Measurements from ENCODE around the gene C21orf91. TPM values are rescaled to one million over a fixed set of nuclear protein-coding genes. Genes with fewer than 3 reads are reported as not detected.

The C21orf91 gene
- polyA plus RNA-seq, 1 donor, result 29.4 TPM

DNA sequence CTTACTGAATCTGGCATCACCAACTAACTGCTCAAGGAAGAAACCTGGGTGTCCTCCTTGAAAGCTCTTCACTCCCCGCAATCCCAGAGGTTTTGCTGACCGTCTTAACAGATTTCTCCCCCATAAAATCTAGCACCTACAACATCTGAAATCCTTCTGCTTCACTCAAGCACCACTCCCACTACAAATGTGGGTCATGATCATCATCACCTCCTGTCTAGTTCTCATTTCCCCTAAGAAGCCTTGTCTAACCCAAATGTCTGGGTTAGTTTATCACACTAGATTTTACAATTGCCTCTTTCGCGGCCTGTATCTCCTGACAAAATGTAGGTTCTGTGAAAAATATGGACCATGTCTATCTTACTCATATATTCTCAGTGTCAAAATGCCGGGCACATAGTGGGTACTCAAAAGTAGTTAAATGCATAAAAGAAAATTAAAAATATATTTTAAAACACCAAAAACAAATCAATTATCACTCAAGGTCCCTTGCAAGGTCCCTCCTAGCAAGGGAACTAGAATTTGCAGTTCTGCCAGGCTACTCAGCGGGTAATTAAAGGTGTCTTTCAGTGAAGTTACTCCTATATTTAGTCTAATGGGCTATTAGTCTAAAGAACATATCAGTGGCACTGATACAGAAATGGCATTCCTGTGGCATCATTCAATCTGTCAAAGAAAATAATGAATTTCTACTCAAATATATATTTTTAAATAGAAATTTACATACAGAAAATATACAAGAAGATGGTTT lies 19.6 kb downstream of the C21orf91 start:
- DNase-seq, result no peak

GRCh38 chr21:17798796-17799195 lies 20.4 kb downstream of the C21orf91 start:
- no peak for DNase-seq

- no peak for DNase-seq
Measured at GRCh38 chr21:17797967-17798366, 21.2 kb downstream of the C21orf91 start.

GRCh38 chr21:17796503-17796902 lies 22.7 kb downstream of the C21orf91 start:
- DNase-seq, result no peak

- no peak for DNase-seq
Measured at GRCh38 chr21:17796037-17796403, 23.1 kb downstream of the C21orf91 start.

DNA sequence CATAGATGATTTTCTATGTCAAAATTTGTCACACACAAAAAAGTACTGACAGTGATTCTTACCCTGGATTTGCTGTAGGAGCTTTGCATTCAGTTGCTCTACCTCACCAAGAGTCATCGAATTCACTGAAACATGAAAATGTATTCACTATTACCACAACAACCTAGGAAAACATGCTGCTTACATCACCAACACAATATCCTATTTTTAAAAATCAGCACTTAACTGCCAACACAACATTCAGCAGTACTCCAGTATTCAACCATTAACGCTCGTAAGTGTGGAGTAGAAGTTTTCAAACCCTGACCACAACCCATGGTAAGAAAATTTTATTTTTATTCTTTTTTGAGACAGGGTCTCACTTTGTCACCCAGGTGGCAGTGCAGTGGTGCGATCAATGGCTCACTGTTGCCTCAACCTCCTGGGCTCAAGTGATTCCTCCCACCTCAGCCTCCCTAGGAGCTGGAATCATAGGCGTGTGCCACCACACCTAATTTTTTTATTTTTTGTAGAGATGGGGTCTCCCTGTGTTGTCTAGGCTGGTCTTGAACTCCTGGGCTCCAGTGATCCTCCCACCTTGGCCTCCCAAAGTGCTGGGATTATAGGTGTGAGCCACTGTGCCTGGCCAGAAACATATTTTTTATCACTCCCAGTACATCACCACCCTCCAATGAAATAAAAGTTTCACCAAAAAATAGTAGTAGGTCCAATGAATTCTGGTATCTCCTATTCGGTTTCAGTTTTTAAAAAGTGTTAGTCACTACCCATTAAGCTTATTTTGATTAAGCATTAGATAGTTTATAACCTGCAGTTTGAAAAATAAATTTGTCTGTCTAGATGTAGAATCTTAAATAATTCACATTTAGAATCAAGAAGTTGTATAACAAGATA lies 23.8 kb downstream of the C21orf91 start:
- DNase-seq, result no peak

DNA sequence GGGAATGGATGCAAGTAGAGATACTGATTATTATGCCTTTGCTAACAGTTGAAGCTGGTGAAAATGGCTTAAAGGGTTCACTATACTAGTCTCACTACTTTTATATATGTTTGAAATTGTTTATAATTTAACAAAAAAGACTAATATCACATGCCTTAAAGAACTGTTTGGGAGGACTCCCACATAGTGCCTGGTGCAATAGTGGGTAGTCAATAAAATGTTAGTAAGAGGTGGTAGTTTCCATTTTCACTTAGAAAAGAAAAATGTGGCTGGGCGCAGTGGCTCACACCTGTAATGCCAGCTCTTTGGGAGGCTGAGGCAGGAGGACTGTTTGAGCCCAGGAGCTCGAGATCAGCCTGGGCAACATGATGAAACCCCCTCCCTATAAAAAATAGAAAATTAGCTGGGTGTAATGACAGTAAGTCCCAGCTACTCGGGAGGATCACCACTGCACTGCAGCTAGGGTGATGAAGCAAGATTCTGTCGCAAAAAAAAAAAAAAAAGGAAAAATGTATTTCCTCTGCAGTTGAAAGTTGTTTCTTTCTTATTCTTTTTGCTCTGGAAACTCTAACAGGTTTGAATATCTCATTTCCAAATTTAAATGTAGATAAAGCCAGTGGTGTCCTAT lies 24.5 kb downstream of the C21orf91 start:
- no peak for DNase-seq

DNA sequence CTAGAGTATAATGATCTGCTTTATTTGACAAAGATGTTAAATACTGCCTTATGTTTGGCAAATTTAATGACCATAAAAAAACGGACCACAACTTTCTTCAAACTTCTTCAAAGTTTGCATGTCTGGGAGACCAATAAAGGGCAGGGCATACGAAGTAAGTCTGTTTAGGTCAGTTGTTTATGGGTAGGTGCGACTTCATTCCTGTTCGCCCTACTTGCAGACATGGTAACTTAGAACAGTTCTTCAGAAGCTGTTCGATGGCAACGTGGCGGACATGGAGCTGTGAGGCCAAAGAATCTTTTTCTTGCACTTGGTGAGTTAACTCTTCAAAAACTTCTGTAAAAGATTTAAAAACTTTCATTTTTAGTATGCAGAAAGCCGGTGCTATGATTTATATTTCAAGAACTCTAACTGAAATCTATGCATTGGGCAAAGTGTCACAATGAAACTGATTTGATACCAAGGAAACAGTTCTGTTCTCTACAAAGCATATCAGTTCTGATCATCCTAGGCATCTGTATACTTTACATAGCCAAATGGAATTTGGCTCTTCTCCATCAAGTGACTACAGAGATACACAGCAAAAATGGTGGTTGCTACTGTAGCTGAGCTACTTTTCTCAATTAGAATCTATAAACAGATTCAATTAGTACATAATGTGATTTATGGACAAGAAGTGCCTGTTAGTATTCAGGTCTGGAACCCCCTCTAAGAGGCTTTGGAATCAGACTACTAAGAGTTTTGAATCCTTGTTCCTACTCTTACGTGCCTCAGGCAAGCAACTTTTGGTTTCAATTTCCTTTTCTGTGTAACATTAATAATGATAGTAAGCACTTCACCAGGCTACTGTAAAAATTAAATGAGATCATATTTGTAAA lies 25.7 kb downstream of the C21orf91 start:
- DNase-seq, result no peak

GRCh38 chr21:17789656-17790055 lies 29.5 kb downstream of the C21orf91 start:
- DNase-seq, result no peak

DNA sequence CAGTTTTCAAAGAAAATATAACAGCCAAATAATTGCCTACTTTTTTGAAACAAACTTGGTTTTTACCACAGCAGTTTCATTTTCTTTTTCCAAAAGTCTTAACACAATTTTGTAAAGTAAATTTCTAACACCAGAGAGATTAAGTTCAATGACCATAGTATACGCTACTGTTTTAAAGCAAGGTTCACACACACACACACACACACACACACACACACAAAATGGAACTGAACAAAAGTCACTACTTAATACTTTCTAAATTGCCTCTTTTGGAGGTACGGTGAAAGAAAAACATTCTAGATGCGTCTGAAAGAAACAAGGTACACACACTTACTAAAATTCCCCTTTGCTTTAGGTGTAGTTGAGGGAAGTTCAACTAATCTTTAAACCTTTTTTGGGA lies 30.1 kb downstream of the C21orf91 start:
- no peak for DNase-seq

DNA sequence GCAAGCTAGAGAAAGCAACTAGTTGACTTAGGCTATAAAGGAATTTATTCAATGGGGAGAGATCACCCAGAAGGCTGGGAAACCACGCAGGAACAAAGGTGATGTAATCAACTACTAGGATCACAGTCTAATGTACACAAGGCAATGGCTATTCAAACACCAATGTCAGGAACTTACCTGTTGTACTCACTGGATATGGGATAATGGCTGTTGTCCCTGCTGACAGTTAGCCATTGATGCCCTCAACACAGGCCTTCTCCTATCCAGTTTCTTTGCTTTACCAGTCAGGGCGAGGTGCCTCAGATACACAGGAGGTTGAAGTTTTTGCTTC lies 32.3 kb downstream of the C21orf91 start:
- DNase-seq, result no peak

DNA sequence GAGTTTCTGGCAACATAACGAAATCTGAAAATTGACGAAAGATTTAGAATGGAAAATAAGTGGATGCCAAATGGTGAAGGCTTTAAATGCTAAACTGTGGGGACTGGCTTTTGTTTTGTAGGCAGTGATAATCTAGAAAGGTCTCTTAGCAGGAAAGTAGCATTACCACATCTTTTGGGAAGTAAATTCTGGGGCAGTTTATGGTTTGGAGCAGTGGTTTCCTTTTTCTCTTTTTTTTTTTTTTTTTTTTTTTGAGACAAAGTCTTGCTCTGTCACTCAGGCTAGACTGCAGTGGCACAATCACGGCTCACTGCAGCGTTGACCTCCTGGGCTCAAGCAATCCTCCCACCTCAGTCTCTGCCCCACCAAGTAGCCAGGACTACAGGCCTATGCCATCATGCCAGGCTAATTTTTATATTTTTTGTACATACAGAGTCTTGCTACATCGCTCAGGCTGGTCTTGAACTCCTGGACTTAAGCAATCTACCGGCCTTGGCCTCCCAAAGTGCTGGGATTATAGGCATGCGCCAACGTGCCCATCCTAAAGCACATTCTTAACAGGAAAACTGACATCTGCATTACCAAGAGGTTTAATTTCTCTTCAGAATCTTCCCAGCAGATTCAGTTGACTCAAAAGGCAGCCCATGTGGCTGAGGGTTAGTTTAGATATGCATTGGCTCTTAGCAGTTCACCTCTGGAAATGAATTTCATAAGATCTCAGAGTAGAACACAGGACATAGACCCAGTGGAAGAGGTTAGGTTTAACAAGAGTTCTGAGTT lies 32.9 kb downstream of the C21orf91 start:
- DNase-seq, result no peak

GRCh38 chr21:17785403-17785788 lies 33.8 kb downstream of the C21orf91 start:
- DNase-seq, result no peak

- no peak for DNase-seq
Measured at GRCh38 chr21:17784604-17785402, 34.4 kb downstream of the C21orf91 start.

DNA sequence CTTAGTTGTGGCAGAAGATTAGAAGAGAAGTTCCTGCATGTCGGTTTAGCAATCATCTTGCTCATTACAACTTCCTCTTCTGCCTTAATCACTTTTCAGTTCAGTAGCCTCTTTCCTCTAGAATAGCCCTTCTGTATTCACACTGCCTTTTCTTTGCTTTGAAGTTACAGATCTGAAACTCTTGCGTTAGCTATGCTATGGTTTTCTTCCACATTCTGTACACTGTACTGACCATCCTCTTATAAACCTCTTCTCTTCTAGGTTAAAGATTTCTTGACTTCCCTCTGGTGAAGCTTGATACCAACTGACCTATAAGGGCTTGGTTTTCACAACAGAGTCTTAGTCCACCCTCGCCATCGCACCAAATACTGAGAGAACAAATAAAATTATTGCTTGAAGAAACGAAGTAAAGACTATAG lies 35.0 kb downstream of the C21orf91 start:
- DNase-seq, result no peak

DNA sequence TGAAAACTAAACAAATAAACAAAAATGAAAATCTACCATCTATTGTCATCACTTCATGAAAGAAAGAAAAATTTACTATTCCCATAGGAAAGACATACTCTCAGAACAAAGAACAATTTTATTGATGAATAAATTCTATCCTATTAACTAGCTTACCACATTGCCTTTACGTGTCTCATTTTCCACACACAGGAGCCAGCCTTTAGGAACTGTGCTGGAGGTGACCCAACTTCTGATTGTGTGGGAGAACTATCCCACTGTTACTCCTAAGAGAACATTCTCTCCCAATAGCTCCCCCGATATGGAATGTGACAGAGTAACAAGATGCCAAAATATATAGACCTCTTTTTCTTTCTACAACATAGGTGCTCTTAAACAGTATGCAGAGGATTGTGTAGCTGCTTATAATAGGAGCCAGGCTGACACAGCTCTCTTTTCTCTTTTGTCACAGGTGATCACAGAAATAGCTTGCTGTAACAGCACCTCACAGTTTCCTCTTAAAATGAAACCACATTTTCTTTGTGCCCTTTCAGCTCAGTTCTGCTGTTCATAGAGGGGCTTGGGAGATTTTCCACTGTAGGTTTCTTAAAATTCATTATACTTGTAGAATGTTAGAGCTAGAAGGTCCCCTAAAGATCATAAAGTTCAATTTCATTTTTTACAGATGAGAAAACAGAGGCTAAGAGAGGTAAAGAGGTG lies 35.5 kb downstream of the C21orf91 start:
- no peak for DNase-seq

DNA sequence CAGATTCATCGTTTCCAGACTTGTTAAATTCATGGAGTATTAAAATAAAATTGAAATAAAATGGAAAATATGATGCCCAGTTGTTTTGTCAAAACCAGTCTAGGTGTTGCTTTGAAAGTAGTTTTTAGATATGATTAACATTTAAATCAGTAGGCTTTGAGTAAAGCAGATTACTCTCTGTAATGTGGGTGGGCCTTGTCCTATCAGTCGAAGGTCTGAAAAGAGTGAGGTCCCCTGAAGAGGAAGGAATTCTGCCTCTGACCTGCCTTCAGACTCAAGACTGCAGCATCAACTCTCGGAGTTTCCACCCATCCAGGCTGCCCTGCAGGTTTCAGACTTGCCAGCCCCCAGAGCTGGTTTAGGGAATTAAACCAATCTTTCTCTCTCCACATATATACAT lies 36.2 kb downstream of the C21orf91 start:
- DNase-seq, result no peak

GRCh38 chr21:17782051-17782450 lies 37.1 kb downstream of the C21orf91 start:
- DNase-seq, result no peak

DNA sequence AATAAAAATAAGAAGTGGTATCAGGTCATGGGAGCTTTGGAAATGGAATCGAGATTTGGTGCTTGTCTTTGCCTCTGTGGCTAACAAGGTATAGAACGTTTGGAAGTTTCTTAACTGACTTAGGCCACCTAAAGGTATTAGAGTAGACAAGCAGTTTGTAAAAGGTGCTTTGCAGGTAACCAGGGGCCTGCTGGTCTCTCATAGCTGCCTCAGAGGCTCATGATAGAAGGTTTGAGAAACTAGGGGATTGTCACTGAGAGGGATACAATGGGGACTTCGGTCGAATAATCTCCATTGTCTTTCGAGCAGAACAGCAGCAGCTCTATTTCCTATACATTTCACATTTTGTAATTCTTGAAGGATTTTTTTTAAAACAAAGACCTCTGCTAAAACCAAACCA lies 37.6 kb downstream of the C21orf91 start:
- DNase-seq, result no peak

DNA sequence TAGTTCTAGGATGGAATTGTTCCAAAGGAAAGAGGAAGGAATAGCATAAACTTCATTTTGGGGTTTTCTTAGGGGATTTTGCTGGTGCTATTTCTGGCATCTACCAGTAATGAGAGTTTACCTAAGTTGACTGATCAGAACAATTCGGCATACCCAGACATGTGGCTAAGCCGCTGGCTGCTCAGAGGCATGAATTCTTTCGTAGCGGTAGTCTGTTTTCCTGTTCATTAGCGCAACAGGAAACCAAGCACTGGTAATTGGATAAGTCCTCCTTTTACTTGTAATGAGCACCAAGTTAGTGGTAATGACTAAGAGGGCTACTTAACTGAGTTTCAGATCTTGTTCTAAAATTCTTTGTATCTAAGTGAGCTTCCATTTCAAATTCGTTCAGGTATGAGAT lies 38.6 kb downstream of the C21orf91 start:
- no peak for DNase-seq
